ENCODE data around the gene NLGN4X.

DNA sequence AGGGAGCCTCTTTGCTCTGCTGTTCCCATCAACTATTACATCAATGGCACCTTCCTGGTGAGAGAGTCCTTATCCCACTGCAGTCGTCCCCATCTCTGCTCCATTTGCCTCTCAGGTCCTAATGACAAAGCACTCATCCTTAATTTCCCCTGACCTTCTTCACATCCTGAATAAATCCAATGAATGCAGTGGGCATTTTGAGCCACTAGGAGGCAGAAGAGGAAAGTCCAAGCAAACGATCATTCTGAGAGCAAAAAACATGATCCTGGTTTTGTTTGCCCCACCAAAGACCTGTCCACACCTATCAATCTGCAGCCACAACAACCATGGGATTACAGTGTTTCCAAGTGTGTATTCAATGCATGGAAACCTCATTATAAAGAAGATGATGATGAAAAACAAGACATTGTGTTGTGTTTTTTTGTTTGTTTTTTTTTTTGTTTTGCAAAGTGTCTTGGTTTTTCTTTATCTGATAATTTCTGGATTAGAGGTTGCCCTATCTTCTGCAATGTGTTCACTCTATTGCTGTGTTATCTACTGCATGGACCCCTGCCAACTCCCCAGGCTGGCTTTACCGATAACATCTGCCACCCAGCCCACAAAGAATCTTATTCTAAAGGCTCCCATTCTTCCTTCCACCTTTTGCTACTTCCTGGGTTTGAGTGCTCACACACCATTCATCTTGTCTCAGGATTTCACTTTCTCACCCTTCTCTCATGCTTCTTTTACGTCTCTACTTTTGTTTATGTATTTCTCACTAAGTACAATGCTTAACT, 207.2 kb downstream of the NLGN4X start:
- no peak for TF ChIP-seq POLR2AphosphoS5 (IDR thresholded peaks at IDR 0.05; ENCODE audit: low read depth, low read length)
- TF ChIP-seq POLR2A (IDR thresholded peaks at IDR 0.05; ENCODE audit: low read depth, low read length) = no peak
- TF ChIP-seq TAF1 (IDR thresholded peaks at IDR 0.05; ENCODE audit: low read depth, low read length) = no peak
